Neural crest cell (in vitro differentiated cells): ENCODE data around the gene C5AR2. TPM values are rescaled to one million over a fixed set of nuclear protein-coding genes. Genes with fewer than 3 reads are reported as not detected.

Experiments
- DNase-seq: peaks from one replicate; pipeline ENCODE4 v3.0.0; 2021; ENCODE audit warnings: low read depth, mixed read lengths, low spot score
- H3K27ac Mint-ChIP-seq: one replicate; pipeline ENCODE4 v1.8.0; 2021; ENCODE audit warnings: mild to moderate bottlenecking, mixed read lengths; ENCODE audit not compliant: unreplicated experiment
- H3K27me3 Mint-ChIP-seq: 2 replicates; pipeline ENCODE4 v1.8.0; 2021; ENCODE audit warnings: low read depth, mild to moderate bottlenecking, mixed read lengths
- H3K36me3 Mint-ChIP-seq: 2 replicates; pipeline ENCODE4 v1.8.0; 2021; ENCODE audit warnings: low read depth, mild to moderate bottlenecking, mixed read lengths
- H3K4me1 Mint-ChIP-seq: 2 replicates; pipeline ENCODE4 v1.8.0; 2021; ENCODE audit warnings: mixed read lengths
- H3K4me3 Mint-ChIP-seq: one replicate; pipeline ENCODE4 v1.8.0; 2021; ENCODE audit warnings: mild to moderate bottlenecking, mixed read lengths
- H3K9me3 Mint-ChIP-seq: 2 replicates; pipeline ENCODE4 v1.8.0; 2021; ENCODE audit warnings: mixed read lengths
- total RNA-seq: library from RNA; stranded (reverse); gene quantifications from 2 replicates; pipeline ENCODE4 v1.2.1, GENCODE V29; 2021
- TF ChIP-seq, protein P1 (sequence below): fragments of 200-600 bp; sonication (generic); conservative IDR thresholded peaks from 2 replicates; pipeline ENCODE4 v1.5.0; 2021; ENCODE audit warnings: antibody characterized with exemption, mild to moderate bottlenecking

Gene C5AR2
- total RNA-seq, 1 donor from 2014 or later, result not detected

DNA sequence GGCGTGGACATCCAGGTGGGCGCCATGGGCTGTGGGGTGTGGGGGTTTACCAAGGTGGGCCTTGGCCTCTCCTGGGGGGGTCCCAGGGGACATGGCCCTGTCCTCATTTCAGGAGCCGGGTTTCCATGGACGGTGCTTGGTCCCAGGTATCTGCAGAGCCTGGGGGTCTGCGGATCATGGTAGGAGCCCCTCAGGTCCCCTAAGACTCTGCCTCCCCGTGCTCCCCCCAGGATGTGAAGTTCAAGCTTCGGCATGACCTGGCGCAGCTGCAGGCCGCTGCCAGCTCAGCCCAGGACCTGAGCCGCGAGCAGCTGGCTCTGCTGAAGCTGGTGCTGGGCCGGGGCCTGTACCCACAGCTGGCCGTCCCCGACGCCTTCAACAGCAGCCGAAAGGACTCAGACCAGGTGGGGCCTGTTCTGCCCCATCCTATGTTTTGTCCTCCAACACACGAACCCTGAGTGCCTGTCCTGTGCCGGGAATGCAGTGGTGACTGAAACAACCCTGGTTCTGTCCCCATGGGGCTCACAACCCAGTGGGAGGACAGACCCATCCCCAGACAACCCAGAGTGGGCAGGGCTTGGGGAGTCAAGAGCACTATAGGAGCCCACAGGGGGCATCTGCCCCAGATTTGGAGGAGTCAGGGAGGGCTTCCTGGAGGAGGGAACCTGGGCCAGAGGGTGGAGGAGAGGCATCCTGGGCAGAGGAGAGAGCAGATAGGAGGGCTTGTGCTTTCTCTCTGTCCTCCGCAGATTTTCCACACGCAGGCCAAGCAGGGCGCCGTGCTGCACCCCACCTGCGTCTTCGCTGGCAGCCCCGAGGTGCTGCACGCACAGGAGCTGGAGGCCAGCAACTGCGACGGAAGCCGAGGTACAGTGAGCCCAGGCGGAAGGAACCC, 44.0 kb downstream of the C5AR2 start:
- H3K9me3 Mint-ChIP-seq, result no peaks in the 10 kb centered on the region
- DNase-seq, result no peak
- no peaks in the 10 kb centered on the region for H3K27me3 Mint-ChIP-seq
- no peaks in the 10 kb centered on the region for H3K4me1 Mint-ChIP-seq
- no peaks in the 10 kb centered on the region for H3K36me3 Mint-ChIP-seq
- no peak overlapping the region for H3K4me3 Mint-ChIP-seq
- no peak overlapping the region for H3K27ac Mint-ChIP-seq
- TF ChIP-seq, protein P1, sequence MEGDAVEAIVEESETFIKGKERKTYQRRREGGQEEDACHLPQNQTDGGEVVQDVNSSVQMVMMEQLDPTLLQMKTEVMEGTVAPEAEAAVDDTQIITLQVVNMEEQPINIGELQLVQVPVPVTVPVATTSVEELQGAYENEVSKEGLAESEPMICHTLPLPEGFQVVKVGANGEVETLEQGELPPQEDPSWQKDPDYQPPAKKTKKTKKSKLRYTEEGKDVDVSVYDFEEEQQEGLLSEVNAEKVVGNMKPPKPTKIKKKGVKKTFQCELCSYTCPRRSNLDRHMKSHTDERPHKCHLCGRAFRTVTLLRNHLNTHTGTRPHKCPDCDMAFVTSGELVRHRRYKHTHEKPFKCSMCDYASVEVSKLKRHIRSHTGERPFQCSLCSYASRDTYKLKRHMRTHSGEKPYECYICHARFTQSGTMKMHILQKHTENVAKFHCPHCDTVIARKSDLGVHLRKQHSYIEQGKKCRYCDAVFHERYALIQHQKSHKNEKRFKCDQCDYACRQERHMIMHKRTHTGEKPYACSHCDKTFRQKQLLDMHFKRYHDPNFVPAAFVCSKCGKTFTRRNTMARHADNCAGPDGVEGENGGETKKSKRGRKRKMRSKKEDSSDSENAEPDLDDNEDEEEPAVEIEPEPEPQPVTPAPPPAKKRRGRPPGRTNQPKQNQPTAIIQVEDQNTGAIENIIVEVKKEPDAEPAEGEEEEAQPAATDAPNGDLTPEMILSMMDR, result no peak

DNA sequence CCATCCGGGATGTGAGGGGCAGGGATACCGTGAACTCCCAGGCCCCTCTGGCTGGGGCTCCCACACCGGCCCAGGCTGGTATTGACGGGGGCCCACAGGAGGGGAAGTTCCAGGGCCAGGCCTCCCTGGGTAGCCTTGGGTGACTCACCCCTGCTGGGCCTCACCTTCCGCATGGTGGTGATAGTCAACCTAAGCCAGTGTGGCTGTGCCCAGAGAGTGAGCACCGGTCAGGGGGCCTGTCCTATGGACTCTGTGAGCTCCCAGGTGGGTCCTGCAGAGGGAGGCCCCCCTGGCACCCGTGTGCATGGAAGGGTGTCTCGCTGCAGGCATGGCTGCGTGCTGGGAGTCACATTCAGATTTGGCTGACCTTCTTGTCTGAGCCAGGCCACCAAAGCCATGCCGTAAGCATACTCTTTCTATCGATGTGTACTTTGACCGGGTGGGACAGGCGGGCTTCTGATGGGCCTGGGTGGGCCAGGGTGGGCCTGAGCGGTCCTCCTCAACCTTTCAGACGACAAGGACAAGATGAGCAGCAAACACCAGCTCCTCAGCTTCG, 44.7 kb downstream of the C5AR2 start:
- H3K36me3 Mint-ChIP-seq, result peaks cover 4% of the 10 kb centered on the region

GRCh38 chr19:47377208-47377701, 45.3 kb downstream of the C5AR2 start:
- TF ChIP-seq, protein P1, result no peak
- Mint-ChIP-seq H3K27me3 (no peaks in the 10 kb centered on the region), H3K36me3 (peaks cover 4% of the 10 kb centered on the region), H3K27ac (no peak overlapping the region), H3K4me3 (no peak overlapping the region), H3K4me1 (no peaks in the 10 kb centered on the region), H3K9me3 (no peaks in the 10 kb centered on the region)
- no peak for DNase-seq

More for the DNA sequence above, 44.7 kb downstream of the C5AR2 start:
- Mint-ChIP-seq H3K27me3 (no peaks in the 10 kb centered on the region), H3K27ac (no peak overlapping the region), H3K4me3 (no peak overlapping the region), H3K4me1 (no peaks in the 10 kb centered on the region), H3K9me3 (no peaks in the 10 kb centered on the region)
- no peak for DNase-seq
- TF ChIP-seq, protein P1, result no peak

GRCh38 chr19:47377801-47378200, 45.8 kb downstream of the C5AR2 start:
- TF ChIP-seq, protein P1, result no peak
- no peaks in the 10 kb centered on the region for H3K9me3 Mint-ChIP-seq
- no peak overlapping the region for H3K27ac Mint-ChIP-seq
- H3K27me3 Mint-ChIP-seq, result no peaks in the 10 kb centered on the region
- H3K4me3 Mint-ChIP-seq, result no peak overlapping the region
- peaks cover 4% of the 10 kb centered on the region for H3K36me3 Mint-ChIP-seq
- DNase-seq, result no peak
- no peaks in the 10 kb centered on the region for H3K4me1 Mint-ChIP-seq

- TF ChIP-seq, protein P1, result no peak
- H3K36me3 Mint-ChIP-seq, result peaks cover 4% of the 10 kb centered on the region
- no peaks in the 10 kb centered on the region for H3K4me1 Mint-ChIP-seq
Measured at GRCh38 chr19:47378246-47378645, 46.3 kb downstream of the C5AR2 start.

More at GRCh38 chr19:47378246-47378645, 46.3 kb downstream of the C5AR2 start:
- Mint-ChIP-seq H3K4me3 (no peak overlapping the region), H3K27ac (no peak overlapping the region), H3K9me3 (no peaks in the 10 kb centered on the region), H3K27me3 (no peaks in the 10 kb centered on the region)
- no peak for DNase-seq
